Spinal cord (tissue), 10 donors: ENCODE data around the gene TIMP2. TPM values are rescaled to one million over a fixed set of nuclear protein-coding genes. Genes with fewer than 3 reads are reported as not detected.
"Not testable (repeated sequence)": the region's sequence is repeated elsewhere in the genome, so short reads cannot be mapped to it uniquely, and the experiment has no call there.

ENCODE experiments used
- DNase-seq, 6 donors: peaks; one replicate each; pipeline versions ENCODE4 v3.0.0 to v3.0.0-alpha.2; 2013 to 2015; ENCODE audit warnings: low spot score in 6 of 6, low read depth in 4 of 6
- H3K27ac ChIP-seq: one replicate; pipeline ENCODE4 v1.5.1; 2013; ENCODE audit warnings: low read depth, low read length, control low read depth
- H3K27me3 ChIP-seq: one replicate; pipeline ENCODE4 v1.6.1; 2013; ENCODE audit warnings: low read length; ENCODE audit not compliant: control insufficient read depth, insufficient read depth
- H3K36me3 ChIP-seq: one replicate; pipeline ENCODE4 v1.6.1; 2013; ENCODE audit warnings: low read length; ENCODE audit not compliant: control insufficient read depth, insufficient read depth
- H3K4me1 ChIP-seq: one replicate; pipeline ENCODE4 v1.6.1; 2013; ENCODE audit warnings: low read length; ENCODE audit not compliant: control insufficient read depth, insufficient read depth
- H3K4me3 ChIP-seq: one replicate; pipeline ENCODE4 v1.5.1; 2013; ENCODE audit warnings: low read depth, low read length, control low read depth
- H3K9me3 ChIP-seq: one replicate; pipeline ENCODE4 v1.6.1; 2013; ENCODE audit warnings: low read length; ENCODE audit not compliant: control insufficient read depth, insufficient read depth
- WGBS: methylation state at CpG from one replicate; pipeline ENCODE4 v1.1.5; 2013; ENCODE audit warnings: missing lambda C conversion rate; ENCODE audit not compliant: insufficient coverage; 5-methylcytosine and 5-hydroxymethylcytosine counted together
- polyA plus RNA-seq, 2 donors: library from polyadenylated mRNA; unstranded; fragments of 120-200 nt; gene quantifications; one replicate each; pipeline ENCODE4 v1.2.1, GENCODE V29; 2013; ENCODE audit not compliant: insufficient read length in 2 of 2
- total RNA-seq, 2 donors: library from RNA; depleted of rRNA in 1 of 2; stranded (reverse); fragments of 120-200 nt in 1 of 2; fragments of >200 nt in 1 of 2; gene quantifications; one replicate each; pipeline versions ENCODE4 v1.2.3 to v1.2.4, GENCODE V29; 2013 to 2014
- donor health status: healthy.

The TIMP2 gene
- total and polyA plus RNA-seq, 4 donors, result 139 to 417 (median 288) TPM

- no peaks in the 10 kb centered on the region for H3K27me3 ChIP-seq
- WGBS, result 62% methylated on average over 20 of the region's 20 CpGs
- DNase-seq, result no peak
- H3K27ac ChIP-seq, result peak overlapping the region; percentile 48
- peaks cover 68% of the 10 kb centered on the region for H3K4me1 ChIP-seq
- no peaks in the 10 kb centered on the region for H3K9me3 ChIP-seq
- no peak overlapping the region for H3K4me3 ChIP-seq
- peaks cover 41% of the 10 kb centered on the region for H3K36me3 ChIP-seq
Observed at GRCh38 chr17:78896091-78896833, 28.9 kb downstream of the TIMP2 start.

GRCh38 chr17:78895322-78895721, 29.9 kb downstream of the TIMP2 start:
- WGBS, result no CpG with 5 or more reads among the region's 5 CpGs
- H3K36me3 ChIP-seq, result peaks cover 41% of the 10 kb centered on the region
- H3K4me3 ChIP-seq, result no peak overlapping the region
- peaks cover 74% of the 10 kb centered on the region for H3K4me1 ChIP-seq
- no peaks in the 10 kb centered on the region for H3K9me3 ChIP-seq
- H3K27me3 ChIP-seq, result no peaks in the 10 kb centered on the region
- no peak for DNase-seq
- no peak overlapping the region for H3K27ac ChIP-seq

- Histone ChIP-seq H3K27ac (peak overlapping the region; percentile 50), H3K9me3 (no peaks in the 10 kb centered on the region)
Observed at GRCh38 chr17:78893684-78894083, 31.5 kb downstream of the TIMP2 start.

GRCh38 chr17:78892936-78893379, 32.2 kb downstream of the TIMP2 start:
- Histone ChIP-seq H3K27me3 (no peaks in the 10 kb centered on the region), H3K4me3 (no peak overlapping the region), H3K36me3 (peaks cover 34% of the 10 kb centered on the region), H3K27ac (no peak overlapping the region), H3K4me1 (peaks cover 77% of the 10 kb centered on the region), H3K9me3 (no peaks in the 10 kb centered on the region)
- WGBS, result 68% methylated on average over 6 of the region's 6 CpGs
- no peak for DNase-seq

More at GRCh38 chr17:78893684-78894083, 31.5 kb downstream of the TIMP2 start:
- Histone ChIP-seq H3K27me3 (no peaks in the 10 kb centered on the region), H3K36me3 (peaks cover 35% of the 10 kb centered on the region), H3K4me1 (peaks cover 74% of the 10 kb centered on the region), H3K4me3 (no peak overlapping the region)
- 7% methylated on average over 4 of the region's 4 CpGs for WGBS
- DNase-seq, result peak in 2 of 6 donors; percentile 70 to 80

- peak overlapping the region; percentile 57 for H3K27ac ChIP-seq
- DNase-seq, result peak in 2 of 6 donors; percentile 50 to 58
- H3K36me3 ChIP-seq, result peaks cover 33% of the 10 kb centered on the region
- WGBS, result 21% methylated on average over 3 of the region's 5 CpGs
- peaks cover 75% of the 10 kb centered on the region for H3K4me1 ChIP-seq
- no peak overlapping the region for H3K4me3 ChIP-seq
- H3K27me3 ChIP-seq, result no peaks in the 10 kb centered on the region
- no peaks in the 10 kb centered on the region for H3K9me3 ChIP-seq
Observed at GRCh38 chr17:78892520-78892919, 32.7 kb downstream of the TIMP2 start.

GRCh38 chr17:78892062-78892456, 33.1 kb downstream of the TIMP2 start:
- Histone ChIP-seq H3K36me3 (peaks cover 29% of the 10 kb centered on the region), H3K27me3 (no peaks in the 10 kb centered on the region), H3K4me1 (peaks cover 72% of the 10 kb centered on the region), H3K27ac (peak overlapping the region; percentile 57), H3K4me3 (no peak overlapping the region), H3K9me3 (no peaks in the 10 kb centered on the region)
- DNase-seq, result peak in 1 of 6 donors; percentile 15
- WGBS, result 65% methylated on average over 13 of the region's 14 CpGs

- WGBS, result 81% methylated on average over 20 of the region's 21 CpGs
- Histone ChIP-seq H3K4me1 (peaks cover 72% of the 10 kb centered on the region), H3K27me3 (no peaks in the 10 kb centered on the region), H3K4me3 (no peak overlapping the region), H3K27ac (peak overlapping the region; percentile 33), H3K9me3 (no peaks in the 10 kb centered on the region), H3K36me3 (peaks cover 29% of the 10 kb centered on the region)
- DNase-seq, result no peak
Observed at GRCh38 chr17:78891406-78892061, 33.7 kb downstream of the TIMP2 start.

GRCh38 chr17:78890498-78890897, 34.7 kb downstream of the TIMP2 start:
- Histone ChIP-seq H3K36me3 (peaks cover 35% of the 10 kb centered on the region), H3K4me1 (peaks cover 72% of the 10 kb centered on the region), H3K27me3 (no peaks in the 10 kb centered on the region), H3K27ac (peak overlapping the region; percentile 33), H3K9me3 (no peaks in the 10 kb centered on the region), H3K4me3 (no peak overlapping the region)
- 74% methylated on average over 16 of the region's 16 CpGs for WGBS
- peak in 1 of 6 donors; percentile 86 for DNase-seq

- WGBS, result 76% methylated on average over 6 of the region's 11 CpGs
- peaks cover 75% of the 10 kb centered on the region for H3K4me1 ChIP-seq
- H3K27ac ChIP-seq, result not testable (repeated sequence)
Observed at GRCh38 chr17:78890096-78890495, 35.1 kb downstream of the TIMP2 start.

More at GRCh38 chr17:78890096-78890495, 35.1 kb downstream of the TIMP2 start:
- H3K4me3 ChIP-seq, H3K27me3 ChIP-seq, H3K9me3 ChIP-seq, DNase-seq: not testable (repeated sequence)
- H3K36me3 ChIP-seq, result peaks cover 39% of the 10 kb centered on the region
